GM19395 (cell line): ENCODE data around the gene MAS1.

Experiments
- ATAC-seq: cut with Tn5 transposase; IDR thresholded peaks from one replicate; pipeline ENCODE4 v1.9.1; 2021; ENCODE audit warnings: mild to moderate bottlenecking, moderate library complexity; ENCODE audit not compliant: unreplicated experiment

Gene MAS1

DNA sequence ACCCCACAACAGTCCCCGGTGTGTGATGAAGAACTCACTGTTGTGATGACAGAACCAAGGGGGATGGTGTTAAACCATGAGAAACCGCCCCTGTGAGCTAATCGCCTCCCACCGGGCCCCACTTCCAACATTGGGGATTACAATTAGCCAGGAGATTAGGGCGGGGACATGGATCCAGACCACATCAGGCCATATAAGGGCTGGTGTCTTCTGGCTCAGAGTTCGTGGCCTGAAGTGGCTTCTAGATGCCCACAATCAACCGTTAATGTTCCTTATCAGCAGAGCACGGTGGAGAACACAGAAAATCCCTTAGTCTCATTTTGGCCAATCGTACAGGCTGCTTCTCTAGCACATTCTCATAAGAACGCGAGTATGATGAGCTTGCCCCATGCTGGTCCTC is 10.9 kb upstream of the MAS1 start:
- no peak for ATAC-seq

- ATAC-seq = no peak
Observed at GRCh38 chr6:159880412-159880975, 10.3 kb upstream of the MAS1 start.

GRCh38 chr6:159884720-159885119 is 6.1 kb upstream of the MAS1 start:
- ATAC-seq = no peak

GRCh38 chr6:159886270-159886669 is 4.5 kb upstream of the MAS1 start:
- no peak for ATAC-seq

DNA sequence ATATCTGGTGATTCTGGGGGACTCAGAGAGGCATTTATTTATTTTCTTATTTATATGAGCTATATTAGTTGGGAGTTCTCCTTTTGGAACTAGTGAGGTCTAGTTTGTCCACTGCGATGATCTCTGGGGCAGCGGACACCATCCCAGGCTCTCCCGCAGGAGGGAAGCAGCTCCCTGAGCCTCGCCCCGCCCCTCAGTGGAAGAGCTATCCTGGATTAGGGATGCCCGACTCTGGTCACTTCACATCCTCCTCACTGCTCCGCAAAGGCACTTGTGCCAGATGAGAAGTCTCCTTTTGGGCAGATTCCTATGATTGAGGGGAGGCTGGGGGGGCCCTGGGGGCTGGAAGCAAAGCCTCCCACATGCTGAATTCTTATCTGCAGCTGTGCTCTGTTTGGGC is 3.6 kb upstream of the MAS1 start:
- ATAC-seq = no peak

DNA sequence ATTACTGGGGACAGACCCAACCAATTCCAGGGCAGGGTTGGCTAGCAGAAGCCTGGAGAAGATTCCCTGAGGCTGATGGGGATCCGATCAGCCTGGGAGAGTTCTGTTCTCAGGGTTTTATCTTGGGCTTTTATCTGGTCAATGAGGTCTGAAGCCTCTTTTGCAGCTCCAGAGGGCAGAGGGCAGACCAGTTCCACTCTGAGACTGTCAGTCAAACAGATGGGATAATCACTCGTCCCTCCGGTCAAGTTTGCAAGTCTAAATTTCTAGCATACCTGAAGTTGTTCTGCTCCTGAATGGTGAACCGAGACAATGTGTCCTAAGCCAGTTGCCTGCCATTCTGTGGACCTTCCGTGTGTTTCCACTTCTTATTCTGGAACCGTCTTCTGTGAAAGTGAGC is 3.0 kb upstream of the MAS1 start:
- ATAC-seq = no peak

DNA sequence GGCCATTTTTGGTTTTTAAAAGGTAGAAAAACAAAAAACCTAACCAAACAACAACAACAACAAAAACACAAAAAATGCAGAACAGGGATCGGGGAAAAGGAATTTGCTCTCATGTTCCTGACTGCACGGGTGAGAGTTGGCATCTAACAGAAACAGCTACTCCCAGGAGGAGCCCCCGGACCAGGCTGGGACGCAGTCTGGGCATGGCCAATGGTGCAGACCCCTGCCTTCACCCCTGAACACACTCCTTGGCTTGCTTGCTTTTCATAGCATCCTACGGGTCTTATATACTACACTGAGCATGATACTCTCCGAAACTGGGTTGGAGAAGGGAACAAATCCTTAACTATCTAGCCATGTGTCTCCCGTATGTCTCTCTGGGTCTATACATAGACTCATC is 587 bp upstream of the MAS1 start:
- no peak for ATAC-seq

DNA sequence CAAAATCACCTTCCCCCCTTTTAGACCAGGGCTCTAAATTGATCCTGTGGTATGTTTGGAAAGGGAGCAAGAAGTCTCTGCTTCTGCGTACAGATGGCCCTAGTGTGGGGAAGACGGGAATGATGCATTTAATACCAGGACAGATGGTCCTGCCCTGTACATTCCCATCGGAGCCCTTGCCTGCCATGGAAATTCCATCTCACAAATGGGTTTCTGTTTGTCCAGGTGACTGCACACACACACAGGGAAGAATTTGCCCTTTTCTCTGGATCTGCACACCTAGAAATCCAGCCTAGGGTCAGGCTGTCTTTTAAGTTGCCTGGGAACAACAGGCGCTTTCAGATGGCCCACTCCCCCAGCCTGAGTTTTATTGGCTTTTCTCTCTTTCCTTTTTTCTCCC is 1.3 kb downstream of the MAS1 start:
- no peak for ATAC-seq

- ATAC-seq = no peak
Observed at GRCh38 chr6:159893064-159893463, 2.3 kb downstream of the MAS1 start.

- no peak for ATAC-seq
Observed at GRCh38 chr6:159894991-159895390, 4.2 kb downstream of the MAS1 start.

- ATAC-seq = no peak
Observed at GRCh38 chr6:159897603-159898002, 6.8 kb downstream of the MAS1 start.

- no peak for ATAC-seq
Observed at GRCh38 chr6:159898519-159898918, 7.7 kb downstream of the MAS1 start.

GRCh38 chr6:159899994-159900745 is 9.4 kb downstream of the MAS1 start:
- ATAC-seq = no peak

DNA sequence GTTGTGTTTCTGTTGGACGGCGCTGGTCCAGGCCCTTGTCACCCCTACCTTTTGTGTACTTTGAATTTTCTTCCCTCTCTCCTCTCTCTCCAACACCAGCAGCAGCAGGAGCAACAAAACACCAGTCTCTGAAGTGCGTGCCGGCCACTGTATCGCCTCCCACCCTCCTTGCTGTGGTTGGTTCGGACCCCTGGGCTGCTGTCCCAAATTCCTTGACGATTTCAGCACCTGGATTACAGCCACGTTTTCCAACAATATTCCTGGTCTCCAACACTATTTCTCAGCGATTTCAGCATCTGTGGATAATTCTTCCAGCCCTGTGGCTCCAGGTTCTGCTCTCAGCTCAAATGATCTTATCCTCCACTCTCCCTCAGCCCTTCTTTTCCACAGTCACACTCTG is 11.8 kb downstream of the MAS1 start:
- ATAC-seq = no peak

GRCh38 chr6:159904497-159904911 is 13.7 kb downstream of the MAS1 start:
- ATAC-seq = peak; percentile 53

DNA sequence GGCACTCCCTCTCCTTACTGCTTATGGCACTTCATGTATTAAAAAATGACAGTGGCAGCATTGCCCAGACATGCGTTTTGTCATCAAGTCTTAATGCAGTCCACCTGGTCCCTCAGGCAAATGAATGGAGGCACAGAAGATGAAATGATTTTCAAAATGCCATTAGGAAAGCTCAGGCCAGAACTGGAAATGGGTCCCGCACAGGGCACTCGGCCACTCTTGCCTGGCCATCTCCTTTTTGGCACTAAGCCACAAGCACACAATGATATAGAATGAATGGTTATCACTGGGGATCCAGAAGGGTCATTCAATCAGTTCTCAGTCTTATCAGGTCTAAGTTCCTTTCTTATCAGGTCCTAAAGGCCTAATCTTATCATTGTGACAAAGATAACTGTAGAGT is 15.6 kb downstream of the MAS1 start:
- ATAC-seq = no peak

DNA sequence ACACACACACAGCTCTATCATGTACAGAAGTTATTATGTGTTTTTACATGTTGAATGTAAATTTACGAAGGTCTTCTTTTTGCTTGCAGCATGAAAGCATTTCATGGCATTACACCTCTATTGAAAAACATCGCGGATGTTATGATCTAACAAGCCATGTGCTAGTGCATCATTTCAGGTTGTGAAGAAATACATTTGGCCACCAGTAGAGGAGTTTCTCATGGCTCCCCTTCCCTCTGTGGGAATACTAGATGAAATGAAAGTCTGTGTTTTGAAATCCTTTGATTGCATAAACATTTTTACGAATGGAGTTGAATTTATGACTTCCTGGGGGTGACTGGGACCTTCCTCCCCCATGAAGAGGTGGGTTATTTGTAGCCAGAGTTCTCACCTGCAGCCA is 17.7 kb downstream of the MAS1 start:
- ATAC-seq = no peak

DNA sequence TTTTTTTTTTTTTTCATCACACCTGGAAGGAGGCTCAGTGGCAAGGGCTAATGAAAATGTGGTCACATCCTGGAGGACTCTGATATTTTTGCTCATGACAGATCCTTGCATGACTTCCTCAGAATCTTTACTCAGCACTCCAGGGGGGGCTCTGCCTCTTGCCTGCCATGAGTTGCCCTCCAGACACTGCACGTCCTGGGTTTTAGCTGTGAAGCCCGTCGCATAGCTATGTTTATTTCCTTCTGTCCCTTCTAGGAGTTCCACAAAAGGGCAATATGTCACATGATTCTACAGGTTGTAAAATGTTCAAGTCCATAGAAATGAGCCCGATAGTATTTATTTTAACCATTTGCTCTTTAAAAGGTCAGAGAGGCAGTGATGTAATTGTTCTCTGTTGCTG is 18.2 kb downstream of the MAS1 start:
- no peak for ATAC-seq

DNA sequence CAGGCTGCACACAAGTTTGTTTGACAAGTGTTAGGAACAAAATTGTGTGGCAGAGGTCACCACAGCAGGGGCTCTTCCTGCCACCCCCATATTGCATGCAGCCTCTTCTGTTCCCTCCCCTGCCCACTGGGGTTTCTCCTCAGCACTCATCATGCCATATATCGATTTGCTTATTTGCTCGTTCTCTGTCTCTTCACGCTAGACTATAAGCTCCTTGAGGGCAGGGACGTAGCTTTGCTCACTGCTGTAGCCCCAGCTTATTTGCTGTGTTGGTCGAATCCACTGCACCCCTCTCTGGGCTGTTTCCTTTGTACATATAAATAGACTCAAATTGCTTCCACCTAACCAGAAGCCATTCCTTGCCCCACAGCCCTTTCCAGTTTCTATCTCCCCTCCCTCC is 19.6 kb downstream of the MAS1 start:
- ATAC-seq = no peak

DNA sequence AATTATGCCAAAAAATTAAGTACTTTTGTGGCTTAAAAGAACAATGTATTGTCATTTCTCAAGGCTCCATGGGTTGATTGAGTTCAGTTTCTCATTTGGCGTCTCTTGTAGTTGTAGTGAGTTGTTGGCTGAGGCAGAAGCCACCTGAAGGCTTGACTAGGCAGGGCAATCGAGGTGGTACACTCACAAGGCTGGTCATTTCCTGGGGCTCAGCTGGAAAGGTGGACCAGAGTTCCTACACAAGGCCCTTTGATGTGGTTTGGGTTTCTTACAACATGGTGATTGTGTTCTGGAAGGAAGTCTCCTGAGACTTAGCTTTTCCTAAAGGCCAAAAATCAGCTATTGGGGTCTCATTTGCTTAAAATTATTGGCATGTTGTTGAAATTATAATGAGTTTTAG is 22.6 kb downstream of the MAS1 start:
- ATAC-seq = no peak

DNA sequence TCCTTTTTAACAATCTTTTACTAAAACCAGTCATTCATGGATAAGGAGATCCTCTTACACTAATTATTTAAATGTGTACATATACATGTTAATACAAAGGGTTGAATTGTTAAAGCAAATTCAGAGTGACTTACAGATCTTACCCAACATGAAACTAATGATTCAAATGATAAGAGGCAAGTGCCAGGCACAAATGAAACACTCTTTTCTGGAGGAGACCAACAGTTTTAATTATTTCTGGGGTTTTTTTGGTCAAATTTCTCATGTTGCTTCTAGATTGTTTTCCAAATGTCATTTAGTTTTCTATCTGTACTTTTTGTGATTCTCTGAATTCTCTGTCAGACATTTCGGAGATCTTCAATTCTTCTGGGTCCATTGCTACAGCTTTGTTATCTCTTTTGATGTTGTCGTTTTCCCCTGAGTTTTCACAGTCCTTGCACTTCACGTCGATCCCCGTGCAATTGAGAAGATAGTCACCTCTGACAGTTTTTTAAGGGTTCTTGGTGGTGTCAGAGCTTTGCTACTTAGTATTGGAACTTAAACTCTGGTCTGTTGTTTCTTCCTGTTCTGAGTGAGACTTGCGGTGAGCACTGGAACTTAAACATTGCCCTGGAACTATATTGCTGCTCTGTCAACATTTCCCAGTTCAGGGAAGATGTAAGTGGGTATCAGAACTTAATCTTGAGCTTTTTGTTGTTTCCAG is 23.2 kb downstream of the MAS1 start:
- no peak for ATAC-seq

DNA sequence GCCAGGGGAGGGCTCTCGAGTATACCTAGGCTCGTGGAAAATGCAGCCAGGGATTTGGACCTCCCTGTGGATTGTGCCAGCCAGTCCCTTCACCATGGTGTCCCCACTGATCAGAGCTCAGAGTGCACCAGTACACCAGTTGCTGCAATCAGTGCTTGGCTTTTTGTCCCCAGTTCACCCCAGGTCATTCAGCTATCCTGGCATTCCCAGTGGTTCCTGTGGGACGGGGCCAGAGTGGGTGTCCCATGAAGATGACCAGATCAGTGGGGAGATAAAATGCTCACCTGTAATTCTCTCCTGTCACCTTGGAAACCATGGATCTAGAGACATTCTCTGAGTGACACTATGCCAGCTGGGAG is 23.8 kb downstream of the MAS1 start:
- ATAC-seq = no peak
